HG03354 (cell line): Measurements from ENCODE around the gene GJC2.

Experiments
- ATAC-seq: cut with Tn5 transposase; IDR thresholded peaks from one replicate; pipeline ENCODE4 v1.9.1; 2021; ENCODE audit warnings: mild to moderate bottlenecking; ENCODE audit not compliant: unreplicated experiment, poor library complexity, severe bottlenecking

The GJC2 gene

DNA sequence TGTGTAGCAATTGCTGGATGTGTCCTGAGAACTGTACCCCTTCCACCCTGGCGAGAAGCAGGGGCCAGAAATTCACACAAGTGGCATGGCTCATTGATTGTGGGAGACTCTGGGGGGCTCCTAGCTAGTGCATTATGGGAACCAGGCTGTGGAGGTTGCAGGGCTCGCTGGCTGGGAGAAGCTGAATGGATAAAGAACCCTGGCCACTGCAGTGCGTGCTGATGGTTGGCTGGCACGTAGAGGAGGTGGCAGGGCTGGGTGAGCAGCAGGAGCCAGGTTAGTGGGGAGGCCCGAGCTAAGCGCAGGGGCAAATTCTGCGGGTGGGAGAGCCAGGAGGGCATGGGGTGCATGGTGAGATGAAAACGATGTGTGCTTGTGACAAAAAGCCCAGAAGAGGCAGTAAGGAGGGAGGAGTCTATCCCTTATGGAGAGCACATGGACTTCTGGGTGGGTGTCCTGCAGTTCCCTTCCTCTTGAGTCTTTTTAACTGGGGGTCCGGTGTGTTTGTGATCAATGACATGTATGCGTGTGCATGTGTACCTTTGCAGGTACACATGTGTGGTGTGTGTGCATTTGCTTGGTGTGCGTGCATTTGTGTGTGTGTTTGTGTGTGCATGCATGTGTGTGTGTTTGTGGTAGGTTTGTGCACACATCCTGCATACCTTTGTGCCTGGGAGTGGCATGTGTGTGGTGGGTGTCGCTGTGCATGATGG, 6.1 kb upstream of the GJC2 start:
- ATAC-seq: no peak

- no peak for ATAC-seq
These were observed 5.3 kb upstream of the GJC2 start for GRCh38 chr1:228144193-228144992.

DNA sequence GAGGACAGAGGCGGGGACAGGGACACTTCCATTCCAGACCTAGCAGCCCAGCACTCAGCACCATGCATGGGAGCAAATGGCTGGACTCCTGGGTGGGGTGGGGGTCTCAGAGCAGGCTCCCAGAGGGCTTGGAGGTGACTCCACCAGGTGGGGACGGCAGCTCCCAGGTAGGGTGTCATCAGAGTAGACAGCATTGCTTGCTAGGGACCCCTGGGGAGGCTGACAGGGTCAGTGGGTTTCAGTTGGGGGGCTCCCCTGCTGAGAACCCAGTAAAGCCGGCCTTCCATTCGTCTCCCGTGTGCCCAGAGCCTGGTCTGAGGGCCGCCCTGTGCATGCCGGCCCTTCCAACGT, 4.8 kb upstream of the GJC2 start:
- no peak for ATAC-seq

DNA sequence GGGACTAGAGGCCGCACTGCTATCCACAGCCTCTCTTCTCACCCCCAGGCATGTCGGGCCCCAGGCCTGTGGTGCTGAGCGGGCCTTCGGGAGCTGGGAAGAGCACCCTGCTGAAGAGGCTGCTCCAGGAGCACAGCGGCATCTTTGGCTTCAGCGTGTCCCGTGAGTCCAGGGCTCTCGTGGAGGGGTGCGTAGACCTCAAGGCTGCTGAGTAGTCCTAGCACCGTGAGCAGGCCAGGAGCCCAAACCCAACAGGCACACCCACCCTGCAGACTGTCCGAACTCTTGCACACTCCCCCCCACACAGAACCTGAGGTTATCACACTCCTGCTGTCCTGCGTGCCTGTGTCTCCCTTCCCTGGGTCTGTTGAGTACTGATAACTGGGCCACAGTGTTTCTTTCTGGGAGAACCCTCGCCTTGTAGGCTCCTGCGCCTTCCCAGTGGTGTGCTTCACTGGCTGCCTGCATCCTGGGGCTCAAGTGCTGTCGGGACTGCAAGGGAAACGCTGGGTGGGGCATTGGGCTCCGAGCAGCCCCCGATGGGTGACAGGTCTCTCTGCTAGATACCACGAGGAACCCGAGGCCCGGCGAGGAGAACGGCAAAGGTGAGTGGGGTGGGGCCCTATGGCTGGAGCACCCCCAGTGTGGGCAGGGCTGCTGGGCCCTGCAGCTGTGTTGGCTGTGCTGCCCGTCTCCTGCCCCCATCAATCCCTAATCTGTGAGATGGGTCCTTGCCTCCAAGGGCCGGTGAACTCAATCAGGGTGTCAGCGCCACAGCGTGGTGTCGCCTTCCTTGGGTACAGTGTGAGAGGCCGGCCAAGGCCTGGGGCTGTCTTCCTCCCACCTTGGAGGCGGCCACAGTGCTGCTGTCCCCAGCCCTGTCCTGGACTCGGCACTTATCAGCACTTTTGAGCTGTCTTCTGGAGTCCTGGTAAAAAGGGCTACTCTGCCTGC, 4.0 kb upstream of the GJC2 start:
- ATAC-seq: no peak

DNA sequence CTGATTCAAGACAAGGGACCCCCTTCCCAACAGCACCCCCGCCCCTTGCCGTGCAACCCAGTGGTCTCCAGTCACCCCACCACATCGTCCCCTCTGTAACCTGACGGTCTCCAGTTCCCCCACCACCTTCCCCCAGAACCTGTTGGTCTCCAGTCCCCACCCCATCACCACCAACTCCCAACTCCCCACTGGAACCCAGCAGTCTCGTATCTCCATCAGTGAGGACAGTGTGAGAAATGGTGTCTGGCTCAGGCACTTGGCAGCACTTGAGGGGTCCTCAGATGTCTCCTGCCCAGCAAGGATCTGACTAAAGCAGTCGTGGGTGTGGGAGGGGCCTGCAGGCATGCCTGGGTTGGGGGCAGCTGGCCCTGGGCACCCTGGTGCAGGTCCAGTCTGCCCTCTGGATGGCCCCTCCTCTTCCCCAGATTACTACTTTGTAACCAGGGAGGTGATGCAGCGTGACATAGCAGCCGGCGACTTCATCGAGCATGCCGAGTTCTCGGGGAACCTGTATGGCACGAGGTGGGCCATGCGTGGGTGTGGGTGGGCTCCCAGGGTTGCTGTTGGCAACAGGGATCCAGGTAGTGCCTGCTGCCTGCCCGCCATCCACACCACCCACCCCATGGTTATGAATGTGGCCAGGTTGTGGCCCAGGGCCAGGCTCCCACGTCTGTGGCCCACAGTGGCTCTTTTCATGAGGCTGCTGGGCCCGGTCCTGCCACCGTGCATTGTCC, 3.1 kb upstream of the GJC2 start:
- ATAC-seq: no peak

GRCh38 chr1:228147151-228147693, 2.5 kb upstream of the GJC2 start:
- ATAC-seq: no peak

GRCh38 chr1:228147768-228148167, 2.0 kb upstream of the GJC2 start:
- no peak for ATAC-seq

DNA sequence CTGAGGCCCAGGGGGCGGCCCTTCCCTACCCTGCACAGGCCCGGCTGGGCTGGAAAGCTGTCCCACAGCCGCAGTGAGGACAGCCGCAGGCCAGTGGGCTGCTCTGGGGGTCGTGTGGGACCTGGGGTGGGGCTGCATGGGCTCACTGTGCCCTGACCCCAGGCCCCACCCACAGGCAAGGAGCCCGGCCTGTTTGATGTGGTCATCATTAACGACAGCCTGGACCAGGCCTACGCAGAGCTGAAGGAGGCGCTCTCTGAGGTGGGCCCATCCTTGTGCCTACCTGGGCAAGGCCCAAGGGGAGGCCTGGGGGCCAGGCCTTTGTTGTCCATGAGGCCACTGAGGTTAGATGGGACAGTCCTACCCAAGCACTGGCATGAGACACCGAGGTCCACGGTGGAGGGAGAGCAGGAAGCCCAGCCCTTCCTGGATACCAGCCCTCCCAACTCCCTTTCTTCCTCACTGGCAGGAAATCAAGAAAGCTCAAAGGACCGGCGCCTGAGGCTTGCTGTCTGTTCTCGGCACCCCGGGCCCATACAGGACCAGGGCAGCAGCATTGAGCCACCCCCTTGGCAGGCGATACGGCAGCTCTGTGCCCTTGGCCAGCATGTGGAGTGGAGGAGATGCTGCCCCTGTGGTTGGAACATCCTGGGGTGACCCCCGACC, 1.4 kb upstream of the GJC2 start:
- no peak for ATAC-seq

- no peak for ATAC-seq
These were observed 760 bp upstream of the GJC2 start for GRCh38 chr1:228148935-228149405.

- no peak for ATAC-seq
These were observed 360 bp downstream of the GJC2 start for GRCh38 chr1:228150120-228150460.

DNA sequence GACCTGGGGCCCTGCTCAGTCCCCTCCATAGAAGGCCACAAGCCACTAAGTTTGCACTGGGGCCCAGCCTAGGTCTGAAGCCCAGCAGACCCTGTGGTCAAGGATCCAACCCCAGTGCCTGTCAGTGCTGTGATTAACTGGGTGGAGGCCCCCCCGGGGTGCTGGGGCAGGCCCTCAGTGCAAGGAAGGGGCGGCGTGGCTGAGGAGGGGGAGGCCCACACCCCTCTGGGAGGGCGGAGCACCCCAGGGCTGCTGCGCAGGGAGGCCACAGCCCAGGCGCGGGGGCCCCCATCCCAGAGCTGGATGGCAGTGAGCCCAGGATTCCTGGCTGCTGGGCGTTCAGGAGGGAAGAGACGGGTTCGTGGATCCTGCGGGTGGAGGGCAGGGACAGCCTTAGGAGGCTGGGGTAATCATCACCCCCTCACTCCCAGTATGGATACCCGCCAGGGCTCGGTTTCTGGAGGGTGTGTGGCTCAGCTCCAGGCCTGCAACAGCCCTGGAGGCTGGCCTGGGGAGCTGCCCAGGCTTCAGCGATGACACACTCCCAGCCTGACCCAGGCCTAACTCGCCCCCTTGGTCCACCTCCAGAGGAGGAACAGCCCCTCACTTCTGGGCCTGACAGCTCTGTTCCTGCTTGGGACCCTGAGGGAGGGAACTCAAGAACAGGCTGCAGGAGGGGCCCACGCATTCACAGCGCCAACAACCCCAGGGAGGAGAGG, 890 bp downstream of the GJC2 start:
- no peak for ATAC-seq

DNA sequence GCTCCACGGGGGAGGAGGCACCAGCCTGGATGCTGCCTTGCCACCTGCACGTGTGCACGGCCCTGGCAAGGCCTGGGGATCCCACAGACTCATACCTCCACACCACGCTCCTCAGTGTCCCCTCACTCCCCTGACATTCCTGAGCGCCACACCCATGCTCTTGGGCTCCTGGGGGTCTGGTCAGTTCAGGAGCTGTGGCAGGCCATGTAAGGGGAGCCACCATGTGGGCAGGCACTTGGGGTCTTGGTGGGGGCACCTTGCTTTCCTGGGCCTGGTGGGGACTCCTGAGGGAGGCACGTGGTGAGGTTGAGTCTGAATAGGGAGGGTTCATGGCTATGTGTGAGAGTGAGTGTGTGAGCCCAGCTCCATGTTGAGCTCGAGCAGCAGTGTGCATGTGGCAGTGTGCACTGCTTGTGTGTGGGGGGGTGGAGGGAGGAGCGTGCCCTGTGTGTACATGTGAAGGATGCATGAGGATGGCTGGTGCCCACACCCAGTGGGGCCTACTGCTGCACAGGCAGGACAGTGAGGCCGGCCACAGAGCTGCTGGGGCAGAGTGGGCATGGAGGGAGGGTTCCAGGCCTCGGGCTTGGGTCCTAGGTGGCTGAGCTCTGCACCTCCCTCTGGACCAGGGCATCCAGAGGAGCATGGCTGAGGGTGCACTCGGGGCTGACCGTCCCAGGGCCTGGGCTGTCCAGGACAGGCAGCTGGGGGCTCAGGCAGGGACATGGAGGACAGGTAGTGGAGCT, 1.6 kb downstream of the GJC2 start:
- ATAC-seq: no peak

DNA sequence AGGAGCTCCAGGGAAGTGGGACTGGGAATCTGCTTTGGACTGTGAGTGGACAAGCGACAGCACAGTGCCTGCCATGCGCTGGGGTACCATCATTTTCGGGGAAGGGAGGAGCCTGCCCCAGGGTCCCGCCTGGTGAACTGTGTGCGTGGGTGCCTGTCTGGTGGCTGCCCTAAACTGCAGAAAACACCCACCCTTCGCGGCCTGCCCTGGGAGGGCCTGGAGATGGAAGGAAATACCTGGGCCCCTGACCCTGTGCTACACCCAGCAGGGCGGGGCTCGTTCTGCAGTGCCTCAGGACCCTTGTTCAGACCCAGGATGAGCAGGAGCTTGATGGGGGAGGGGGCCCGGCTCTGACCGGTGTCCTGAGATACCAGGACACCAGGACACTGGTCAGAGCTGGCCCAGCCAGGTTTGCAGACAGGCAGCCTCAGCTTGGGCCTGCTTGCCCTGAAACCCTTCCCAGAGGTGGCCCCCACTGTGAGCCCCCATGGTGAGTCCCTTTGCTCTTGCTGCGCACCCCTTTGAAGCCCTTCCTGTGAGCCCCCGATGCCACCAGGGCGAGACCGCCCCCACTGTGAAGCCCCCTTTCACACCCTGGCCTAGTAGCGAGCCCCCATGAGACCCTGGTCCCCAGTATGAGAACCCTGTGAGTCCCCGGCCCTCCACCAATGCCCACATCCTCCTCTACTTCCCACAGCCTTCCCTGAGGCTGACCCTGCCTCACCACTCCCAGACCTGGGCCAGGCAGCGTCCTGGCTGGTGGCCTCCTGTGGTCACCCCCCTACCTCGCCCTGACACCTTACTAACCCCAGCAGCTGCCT, 2.6 kb downstream of the GJC2 start:
- no peak for ATAC-seq

GRCh38 chr1:228152918-228153258, 3.2 kb downstream of the GJC2 start:
- ATAC-seq: no peak

DNA sequence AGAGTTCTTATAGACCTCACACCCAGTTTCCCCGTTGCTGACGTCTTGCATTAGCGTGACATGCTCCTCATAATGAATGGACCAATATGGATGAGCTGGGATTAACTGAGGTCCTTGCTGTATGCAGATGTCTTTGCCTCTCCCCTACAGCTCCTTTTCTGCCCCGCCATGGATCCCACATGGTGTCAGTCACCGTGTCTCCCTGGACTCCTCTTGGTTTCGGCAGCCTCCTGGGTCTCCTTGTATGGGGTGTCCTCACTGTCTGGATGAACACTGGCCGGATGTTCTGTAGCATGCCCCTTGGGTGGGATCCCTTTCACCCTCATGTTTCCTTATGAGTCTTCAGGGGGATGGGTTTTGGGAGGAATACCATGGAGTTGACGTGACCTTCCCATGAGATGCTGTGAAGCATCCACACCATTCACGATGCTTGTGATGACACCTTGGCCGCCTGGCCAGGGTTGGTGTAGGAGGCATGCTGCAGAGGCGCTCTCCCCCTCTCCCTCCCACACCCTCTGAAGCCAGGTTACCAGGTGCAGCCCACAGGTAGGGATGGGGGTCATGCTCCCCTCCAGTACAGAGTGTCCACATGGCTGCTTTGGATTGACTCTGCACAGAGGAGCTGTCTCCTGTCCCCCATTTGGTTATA, 4.4 kb downstream of the GJC2 start:
- no peak for ATAC-seq
